Thymus (tissue), 11 donors: ENCODE results near the gene UBP1. TPM values are rescaled to one million over a fixed set of nuclear protein-coding genes. Genes with fewer than 3 reads are reported as not detected.
"Not testable (repeated sequence)": the region's sequence is repeated elsewhere in the genome, so short reads cannot be mapped to it uniquely, and the experiment has no call there.

Experiments
- DNase-seq, 9 donors: peaks; one replicate each; pipeline ENCODE4 v3.0.0-alpha.2; 2013; ENCODE audit warnings: low spot score in 9 of 9, low read depth in 6 of 9, missing footprints in 1 of 9
- H3K27ac ChIP-seq, 2 donors: one replicate each; pipeline ENCODE4 v1.5.1; 2013; ENCODE audit warnings: control low read depth in 1 of 2, low read depth in 1 of 2, low read length in 1 of 2, mild to moderate bottlenecking in 1 of 2, moderate library complexity in 1 of 2
- H3K27me3 ChIP-seq, 2 donors: one replicate each; pipeline ENCODE4 v1.5.1; 2013; ENCODE audit warnings: low read length in 1 of 2; ENCODE audit not compliant: control insufficient read depth in 2 of 2, insufficient read depth in 1 of 2
- H3K36me3 ChIP-seq, 2 donors: one replicate each; pipeline ENCODE4 v1.5.1; 2013; ENCODE audit warnings: low read length in 1 of 2, mild to moderate bottlenecking in 1 of 2, moderate library complexity in 1 of 2; ENCODE audit not compliant: control insufficient read depth in 2 of 2, insufficient read depth in 2 of 2
- H3K4me1 ChIP-seq, 2 donors: one replicate each; pipeline ENCODE4 v1.5.1; 2013; ENCODE audit warnings: low read length in 2 of 2; ENCODE audit not compliant: control insufficient read depth in 2 of 2, insufficient read depth in 2 of 2
- H3K4me3 ChIP-seq, 2 donors: one replicate each; pipeline ENCODE4 v1.5.1; 2013; ENCODE audit warnings: low read length in 2 of 2, control low read depth in 1 of 2, mild to moderate bottlenecking in 1 of 2
- H3K9me3 ChIP-seq, 2 donors: one replicate each; pipeline ENCODE4 v1.5.1; 2013; ENCODE audit warnings: low read length in 1 of 2, mild to moderate bottlenecking in 1 of 2; ENCODE audit not compliant: control insufficient read depth in 2 of 2, insufficient read depth in 1 of 2
- whole genome bisulfite sequencing: extraction: QIAGEN DNeasy Blood & Tissue Kit; methylation state at CpG from one replicate; pipeline ENCODE4 v1.1.7; 2013; 5-methylcytosine and 5-hydroxymethylcytosine counted together
- polyA plus RNA-seq: library from polyadenylated mRNA; stranded (reverse); fragments of 200-250 nt; gene quantifications from one replicate; pipeline ENCODE4 v1.2.3, GENCODE V29; 2013
- total RNA-seq: library from RNA; stranded (reverse); fragments of 120-200 nt; gene quantifications from one replicate; pipeline ENCODE4 v1.2.4, GENCODE V29; 2013
- donor health status: healthy.

UBP1 gene
- total and polyA plus RNA-seq, 2 donors: 38.2 to 72.3 TPM

DNA sequence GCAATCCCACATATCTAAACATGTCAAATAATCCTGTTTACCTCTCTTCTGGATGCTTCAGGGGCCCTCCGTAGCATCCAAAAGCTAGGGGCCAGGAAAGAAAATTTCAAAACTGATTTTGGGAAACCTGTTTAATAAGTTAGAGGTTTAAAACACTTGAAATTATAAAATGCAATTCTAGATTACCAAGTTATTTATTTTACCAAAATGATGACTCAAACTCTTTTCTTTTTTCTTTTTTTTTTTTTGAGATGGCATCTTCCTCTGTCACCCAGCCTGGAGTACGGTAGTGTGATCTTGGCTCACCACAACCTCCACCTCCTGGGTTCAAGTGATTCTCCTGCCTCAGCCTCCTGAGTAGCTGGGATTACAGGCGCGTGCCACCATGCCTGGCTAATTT lies 19.4 kb upstream of the UBP1 start:
- DNase-seq, H3K4me1 ChIP-seq, H3K27ac ChIP-seq, H3K36me3 ChIP-seq, H3K4me3 ChIP-seq, H3K27me3 ChIP-seq: not testable (repeated sequence)
- H3K9me3 ChIP-seq: peaks cover 0 to 20% of the 10 kb centered on the region in 2 donors
- WGBS: 96% methylated on average over 4 of the region's 4 CpGs

DNA sequence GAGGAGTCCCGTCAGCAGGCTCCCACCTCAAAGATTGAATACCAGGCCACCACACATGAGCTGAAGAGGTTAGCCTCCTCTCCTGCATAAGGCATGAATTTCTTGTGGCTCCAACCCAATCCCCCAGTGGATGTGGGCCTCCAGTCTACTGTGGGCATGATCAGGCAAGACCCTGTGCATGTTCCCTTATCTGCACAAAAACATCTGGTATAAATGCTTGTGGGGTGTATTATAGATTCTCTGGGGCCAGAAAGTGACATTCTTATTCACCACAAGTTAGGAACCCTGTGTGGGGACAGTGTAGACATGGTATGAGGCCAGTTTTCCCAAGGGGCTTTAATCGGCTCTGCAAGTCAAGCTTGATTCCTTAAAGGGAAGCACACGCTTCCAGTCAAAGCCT lies 18.2 kb upstream of the UBP1 start:
- Histone ChIP-seq H3K4me3 (no peak overlapping the region), H3K9me3 (peaks cover 0 to 22% of the 10 kb centered on the region in 2 donors), H3K36me3 (no peaks in the 10 kb centered on the region), H3K27ac (no peak overlapping the region), H3K27me3 (no peaks in the 10 kb centered on the region), H3K4me1 (no peaks in the 10 kb centered on the region)
- DNase-seq: no peak
- WGBS: 98% methylated on average over 3 of the region's 3 CpGs

DNA sequence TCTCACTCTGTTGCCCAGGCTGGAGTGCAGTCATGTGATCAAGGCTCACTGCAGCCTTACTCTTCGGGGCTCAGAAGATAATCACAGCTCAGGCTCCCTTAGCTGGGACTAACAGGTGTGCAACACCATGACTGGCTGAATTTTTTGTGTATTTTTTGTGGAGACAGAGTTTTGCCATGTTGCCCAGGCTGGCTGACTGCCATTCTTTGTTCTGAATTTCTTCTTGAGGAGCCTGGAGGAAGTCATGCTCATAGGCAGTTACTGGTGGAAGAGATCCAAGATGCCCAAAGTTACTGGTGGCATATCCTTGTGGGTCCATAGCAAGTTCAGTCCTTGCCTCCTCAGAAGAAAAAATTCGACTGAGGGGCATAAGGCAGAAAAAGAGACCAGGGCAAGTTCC lies 16.6 kb upstream of the UBP1 start:
- no peak for DNase-seq
- 93% methylated on average over 2 of the region's 2 CpGs for WGBS
- peaks cover 2 to 27% of the 10 kb centered on the region in 2 donors for H3K9me3 ChIP-seq
- no peak overlapping the region for H3K27ac ChIP-seq
- no peaks in the 10 kb centered on the region for H3K27me3 ChIP-seq
- no peaks in the 10 kb centered on the region for H3K4me1 ChIP-seq
- no peaks in the 10 kb centered on the region for H3K36me3 ChIP-seq
- no peak overlapping the region for H3K4me3 ChIP-seq

DNA sequence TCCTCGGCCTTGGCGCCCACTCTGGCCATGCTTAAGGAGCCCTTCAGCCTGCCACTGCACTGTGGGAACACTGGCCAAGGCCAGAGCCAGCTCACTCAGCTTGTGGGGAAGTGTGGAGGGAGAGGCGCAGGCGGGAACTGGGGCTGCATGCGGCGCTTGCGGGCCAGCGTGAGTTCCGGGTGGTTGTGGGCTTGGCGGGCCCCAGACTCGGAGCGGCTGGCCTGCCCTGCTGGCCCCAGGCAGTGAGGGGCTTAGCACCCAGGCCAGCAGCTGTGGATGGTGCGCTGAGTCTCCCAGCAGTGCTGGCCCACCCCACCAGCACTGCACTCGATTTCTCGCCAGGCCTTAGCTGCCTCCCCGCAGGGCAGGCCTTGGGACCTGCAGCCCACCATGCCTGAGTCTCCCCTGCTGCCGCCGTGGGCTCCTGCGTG lies 13.1 kb upstream of the UBP1 start:
- H3K36me3 ChIP-seq: no peaks in the 10 kb centered on the region
- no peak overlapping the region for H3K4me3 ChIP-seq
- DNase-seq: no peak
- H3K9me3 ChIP-seq: peaks cover 2 to 17% of the 10 kb centered on the region in 2 donors
- no peaks in the 10 kb centered on the region for H3K4me1 ChIP-seq
- no peak overlapping the region for H3K27ac ChIP-seq
- 96% methylated on average over 19 of the region's 19 CpGs for WGBS
- H3K27me3 ChIP-seq: no peaks in the 10 kb centered on the region

DNA sequence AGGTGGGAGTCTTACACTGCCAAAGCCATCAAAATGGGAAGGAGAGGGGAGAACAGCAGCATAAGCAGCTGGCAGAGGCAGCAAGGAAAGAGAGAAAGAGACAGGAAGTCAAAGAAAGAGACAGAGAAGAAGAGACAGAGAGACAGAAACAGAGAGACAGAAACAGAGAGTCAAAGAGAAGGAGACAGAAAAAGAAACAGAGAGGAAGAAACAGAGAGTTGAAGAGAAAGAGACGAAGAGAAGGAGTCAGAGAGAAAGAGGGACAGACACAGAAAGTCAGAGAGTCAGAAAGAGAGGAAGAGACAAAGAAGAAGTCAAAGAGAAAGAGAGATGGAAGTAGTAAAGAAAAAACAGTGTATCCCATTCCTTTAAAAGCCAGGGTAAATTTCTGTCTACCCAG lies 11.8 kb upstream of the UBP1 start:
- WGBS: 100% methylated on average over 1 of the region's 1 CpG
- H3K9me3 ChIP-seq: peaks cover 2 to 11% of the 10 kb centered on the region in 2 donors
- not testable (repeated sequence) for H3K4me3 ChIP-seq, DNase-seq, H3K27me3 ChIP-seq, H3K36me3 ChIP-seq, H3K27ac ChIP-seq, H3K4me1 ChIP-seq

DNA sequence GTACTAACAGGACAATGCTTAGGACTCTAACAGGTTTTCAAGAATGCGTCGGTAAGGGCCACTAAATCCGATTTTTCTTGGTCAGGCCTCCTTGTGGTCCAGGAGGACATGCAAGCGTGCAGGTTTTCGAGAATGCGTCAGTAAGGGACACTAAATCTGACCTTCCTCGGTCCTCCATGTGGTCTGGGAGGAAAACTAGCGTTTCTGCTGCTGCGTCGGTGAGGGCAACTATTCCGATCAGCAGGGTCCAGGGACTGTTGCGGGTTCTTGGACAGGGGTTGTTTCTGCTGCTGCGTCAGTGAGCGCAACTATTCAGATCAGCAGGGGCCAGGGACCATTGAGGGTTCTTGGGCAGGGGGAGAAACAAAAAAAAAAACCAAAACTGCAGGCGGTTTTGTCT lies 7.8 kb upstream of the UBP1 start:
- no peak for DNase-seq
- WGBS: 98% methylated on average over 15 of the region's 15 CpGs
- H3K27ac ChIP-seq: no peak overlapping the region
- no peak overlapping the region for H3K4me3 ChIP-seq
- H3K9me3 ChIP-seq: peaks cover 0 to under 1% of the 10 kb centered on the region in 2 donors
- no peaks in the 10 kb centered on the region for H3K27me3 ChIP-seq
- no peaks in the 10 kb centered on the region for H3K36me3 ChIP-seq
- no peaks in the 10 kb centered on the region for H3K4me1 ChIP-seq

DNA sequence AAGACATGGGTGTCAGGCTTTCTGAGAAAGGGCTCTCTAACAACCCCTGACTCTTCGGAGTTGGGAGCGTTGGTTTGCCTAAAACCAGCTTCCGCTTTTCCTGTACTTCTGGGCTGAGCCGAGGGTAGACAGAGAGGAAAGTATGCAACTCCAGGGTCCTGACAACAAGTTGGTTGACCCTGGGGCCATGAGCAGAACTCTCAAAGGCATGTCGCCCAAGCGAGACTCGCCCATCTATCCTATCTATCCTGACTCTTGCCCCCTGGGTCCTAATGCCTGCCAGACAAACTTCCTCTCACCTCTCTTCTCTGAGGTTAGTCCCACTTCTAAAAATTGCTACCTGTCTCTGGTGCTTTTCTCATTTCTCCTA lies 7.0 kb upstream of the UBP1 start:
- H3K4me3 ChIP-seq, DNase-seq, H3K27me3 ChIP-seq, H3K9me3 ChIP-seq, H3K36me3 ChIP-seq, H3K27ac ChIP-seq, H3K4me1 ChIP-seq: not testable (repeated sequence)
- WGBS: 92% methylated on average over 7 of the region's 7 CpGs

DNA sequence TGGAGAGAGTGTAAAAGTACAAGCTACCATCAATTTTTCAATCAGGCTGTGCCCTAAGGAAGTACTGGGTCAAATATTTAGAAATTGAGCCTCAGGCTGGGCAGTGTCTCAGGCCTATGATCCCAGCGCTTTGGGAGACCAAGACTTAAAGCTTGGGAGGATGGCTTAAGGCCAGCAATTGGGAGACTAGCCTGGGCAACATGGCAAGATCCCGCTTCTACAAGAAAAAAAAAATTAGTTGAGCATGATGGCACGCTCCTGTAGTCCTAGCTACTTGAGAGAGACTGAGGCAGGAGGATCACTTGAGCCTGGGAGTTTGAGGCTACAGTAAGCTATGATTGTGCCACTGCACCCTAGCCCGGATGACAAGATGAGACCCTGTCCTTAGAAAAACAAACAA lies 2.0 kb upstream of the UBP1 start:
- DNase-seq: no peak
- no peak overlapping the region for H3K4me3 ChIP-seq
- H3K9me3 ChIP-seq: no peaks in the 10 kb centered on the region
- peaks cover 10 to 18% of the 10 kb centered on the region in 2 donors for H3K4me1 ChIP-seq
- no peaks in the 10 kb centered on the region for H3K27me3 ChIP-seq
- no peak overlapping the region for H3K27ac ChIP-seq
- no peaks in the 10 kb centered on the region for H3K36me3 ChIP-seq
- WGBS: 87% methylated on average over 4 of the region's 4 CpGs

DNA sequence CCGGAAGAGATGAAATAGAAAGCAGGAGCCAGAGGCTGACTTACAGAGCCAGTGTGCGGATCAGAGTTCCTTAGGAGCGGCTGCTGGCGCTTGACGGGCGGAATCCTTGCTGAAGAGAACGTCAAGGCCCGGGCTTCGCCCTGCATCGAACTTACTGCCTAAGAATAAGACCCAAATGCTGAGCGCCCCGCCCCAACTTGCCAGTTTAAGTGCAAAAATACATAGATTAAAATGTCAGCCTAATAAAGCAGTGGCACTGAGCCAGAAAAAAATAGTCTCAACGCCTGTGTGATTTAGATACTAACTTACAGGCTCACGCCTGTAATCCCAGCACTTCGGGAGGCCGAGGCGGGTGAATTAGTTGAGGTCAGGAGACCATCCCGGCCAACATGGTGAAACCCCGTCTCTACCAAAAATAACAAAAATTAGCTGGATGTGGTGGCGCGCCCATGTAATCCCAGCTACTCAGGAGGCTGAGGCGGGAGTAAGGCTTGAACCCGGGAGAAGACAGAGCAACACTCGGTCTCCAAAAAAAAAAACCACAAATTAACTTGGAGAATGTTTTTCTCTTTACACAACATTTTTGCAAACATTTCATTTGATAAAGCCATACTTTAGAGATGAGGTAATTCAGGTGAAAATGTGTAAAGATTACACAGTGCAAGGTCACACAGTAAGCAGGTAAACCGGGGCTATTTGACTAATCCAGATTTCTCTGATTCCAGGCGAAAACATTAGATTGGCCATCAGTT lies 1.2 kb upstream of the UBP1 start:
- H3K27ac ChIP-seq: peak overlapping the region; percentile 99 to 100
- peaks cover 12 to 20% of the 10 kb centered on the region in 2 donors for H3K4me1 ChIP-seq
- DNase-seq: peak in 1 of 9 donors; percentile 15
- no peaks in the 10 kb centered on the region for H3K36me3 ChIP-seq
- H3K27me3 ChIP-seq: no peaks in the 10 kb centered on the region
- no peaks in the 10 kb centered on the region for H3K9me3 ChIP-seq
- H3K4me3 ChIP-seq: peak overlapping the region; percentile 68 to 97
- 35% methylated on average over 26 of the region's 26 CpGs for WGBS
